Common myeloid progenitor, CD34-positive (primary cell): ENCODE measurements around the gene C1orf52.
A peak's percentile ranks its signal among the peaks of the same experiment; 100 is the strongest.

Experiments used
- CTCF ChIA-PET: fragments of 350-600 bp; sonication (Branson Sonifier 250); formaldehyde crosslinking; loops from one replicate; lab custom pipeline; 2021; ENCODE audit warnings: antibody characterized with exemption; lab: Charles Lee
- POLR2A ChIA-PET: fragments of 350-600 bp; sonication (Branson Sonifier 250); formaldehyde crosslinking; loops from one replicate; lab custom pipeline; 2021; ENCODE audit warnings: antibody characterized with exemption; lab: Charles Lee
- DNase-seq, 3 donors: peaks; one replicate each; pipeline versions ENCODE4 v3.0.0 to v3.0.0-alpha.2; 2013
- H3K27ac ChIP-seq, 2 experiments: 1 replicate in 1 of 2; 2 replicates in 1 of 2; pipeline ENCODE4 v1.7.0; 2013; ENCODE audit warnings: inconsistent platforms in 2 of 2, low read length in 2 of 2, mild to moderate bottlenecking in 2 of 2, low read depth in 1 of 2, moderate library complexity in 1 of 2; ENCODE audit not compliant: severe bottlenecking in 2 of 2, insufficient read depth in 1 of 2, poor library complexity in 1 of 2
- H3K27me3 ChIP-seq, 5 experiments: replicated peaks in 2 of 5; 1 replicate in 3 of 5; 2 replicates in 2 of 5; pipeline versions ENCODE4 v1.6.1 to v1.7.0; 2013; ENCODE audit warnings: low read length in 4 of 5, mild to moderate bottlenecking in 2 of 5, moderate library complexity in 2 of 5, inconsistent platforms in 1 of 5; ENCODE audit not compliant: insufficient read depth in 5 of 5, control insufficient read depth in 4 of 5
- H3K36me3 ChIP-seq, 4 experiments: 1 replicate in 2 of 4; 2 replicates in 2 of 4; pipeline versions ENCODE4 v1.6.1 to v1.7.0; 2013; ENCODE audit warnings: low read length in 3 of 4, control low read depth in 1 of 4, mild to moderate bottlenecking in 1 of 4; ENCODE audit not compliant: control insufficient read depth in 4 of 4, insufficient read depth in 4 of 4
- H3K4me1 ChIP-seq, 4 experiments: 1 replicate in 3 of 4; 2 replicates in 1 of 4; pipeline versions ENCODE4 v1.6.1 to v1.7.1; 2013; ENCODE audit warnings: low read length in 3 of 4, mild to moderate bottlenecking in 3 of 4, control low read depth in 1 of 4, inconsistent platforms in 1 of 4, moderate library complexity in 1 of 4; ENCODE audit not compliant: control insufficient read depth in 4 of 4, insufficient read depth in 4 of 4; ENCODE audit errors: control extremely low read depth in 1 of 4
- H3K4me3 ChIP-seq, 7 experiments: 1 replicate in 4 of 7; 2 replicates in 3 of 7; pipeline versions ENCODE4 v1.5.1 to v1.7.0; 2013; ENCODE audit warnings: mild to moderate bottlenecking in 7 of 7, low read length in 6 of 7, moderate library complexity in 6 of 7, inconsistent platforms in 2 of 7, low read depth in 2 of 7, control low read depth in 1 of 7; ENCODE audit not compliant: insufficient read depth in 4 of 7, control insufficient read depth in 1 of 7; ENCODE audit errors: extremely low read depth in 1 of 7
- H3K9me3 ChIP-seq, 5 experiments: 1 replicate in 4 of 5; 2 replicates in 1 of 5; pipeline versions ENCODE4 v1.6.1 to v1.7.1; 2013; ENCODE audit warnings: low read length in 4 of 5, mild to moderate bottlenecking in 2 of 5, inconsistent platforms in 1 of 5, low read depth in 1 of 5, moderate library complexity in 1 of 5; ENCODE audit not compliant: control insufficient read depth in 4 of 5, insufficient read depth in 2 of 5; ENCODE audit errors: control extremely low read depth in 1 of 5
- WGBS: methylation state at CpG from one replicate; pipeline ENCODE4 v1.1.5; 2013; ENCODE audit not compliant: insufficient coverage; 5-methylcytosine and 5-hydroxymethylcytosine counted together

Gene C1orf52

GRCh38 chr1:85289207-85289847, 29.9 kb upstream of the C1orf52 start:
- H3K4me3 ChIP-seq: no peak overlapping the region
- peaks cover 0 to 8% (median 4%) of the 10 kb centered on the region in 4 experiments for H3K4me1 ChIP-seq
- CTCF ChIA-PET: interaction anchor here (1.1 kb wide), 1 partner anchor 19 kb away, joined by 3 read pairs; no protein-coding TSS in a partner anchor
- POLR2A ChIA-PET: no interaction called here
- H3K36me3 ChIP-seq: no peaks in the 10 kb centered on the region
- peaks cover 0 to under 1% (median 0%) of the 10 kb centered on the region in 5 experiments for H3K9me3 ChIP-seq
- 89% methylated on average over 8 of the region's 9 CpGs for WGBS
- no peak for DNase-seq
- H3K27ac ChIP-seq: no peak overlapping the region
- no peaks in the 10 kb centered on the region for H3K27me3 ChIP-seq

- no CpG with 5 or more reads among the region's 2 CpGs for WGBS
- no peak overlapping the region for H3K27ac ChIP-seq
- DNase-seq: no peak
- POLR2A ChIA-PET: no interaction called here
- peaks cover 0 to 2% (median under 1%) of the 10 kb centered on the region in 4 experiments for H3K4me1 ChIP-seq
- peaks cover 0 to 3% (median 0%) of the 10 kb centered on the region in 5 experiments for H3K9me3 ChIP-seq
- no peaks in the 10 kb centered on the region for H3K27me3 ChIP-seq
- CTCF ChIA-PET: interaction anchor here (1.1 to 1.4 kb wide), 2 partner anchors 9 to 13 kb away, joined by 3 read pairs; no protein-coding TSS in a partner anchor
- no peaks in the 10 kb centered on the region for H3K36me3 ChIP-seq
- no peak overlapping the region for H3K4me3 ChIP-seq
Observed at GRCh38 chr1:85284202-85284601, 24.7 kb upstream of the C1orf52 start.

GRCh38 chr1:85283475-85284199, 24.2 kb upstream of the C1orf52 start:
- 98% methylated on average over 10 of the region's 11 CpGs for WGBS
- no peak for DNase-seq
- peaks cover 0 to 7% (median 5%) of the 10 kb centered on the region in 4 experiments for H3K4me1 ChIP-seq
- POLR2A ChIA-PET: interaction anchor here (0.7 kb wide), 1 partner anchor 15 kb away, joined by 6 read pairs; no protein-coding TSS in a partner anchor
- no peak overlapping the region for H3K27ac ChIP-seq
- H3K4me3 ChIP-seq: no peak overlapping the region
- no peaks in the 10 kb centered on the region for H3K36me3 ChIP-seq
- H3K27me3 ChIP-seq: no peaks in the 10 kb centered on the region
- CTCF ChIA-PET: interaction anchor here (1.4 kb wide), 1 partner anchor 12 kb away, joined by 3 read pairs; no protein-coding TSS in a partner anchor
- H3K9me3 ChIP-seq: peaks cover 0 to 3% (median 0%) of the 10 kb centered on the region in 5 experiments

- peaks cover 0 to 8% (median 5%) of the 10 kb centered on the region in 4 experiments for H3K4me1 ChIP-seq
- H3K4me3 ChIP-seq: no peak overlapping the region
- WGBS: 86% methylated on average over 1 of the region's 1 CpG
- ChIA-PET CTCF (no interaction called here), POLR2A (no interaction called here)
- DNase-seq: peak in 1 of 3 donors; percentile 29
- H3K9me3 ChIP-seq: peaks cover 0 to 3% (median 0%) of the 10 kb centered on the region in 5 experiments
- no peak overlapping the region for H3K27ac ChIP-seq
- no peaks in the 10 kb centered on the region for H3K27me3 ChIP-seq
- no peaks in the 10 kb centered on the region for H3K36me3 ChIP-seq
Observed at GRCh38 chr1:85282424-85282823, 23.0 kb upstream of the C1orf52 start.

GRCh38 chr1:85280636-85281035, 21.2 kb upstream of the C1orf52 start:
- WGBS: 90% methylated on average over 4 of the region's 4 CpGs
- Histone ChIP-seq H3K27me3 (no peaks in the 10 kb centered on the region), H3K27ac (no peak overlapping the region), H3K4me3 (no peak overlapping the region), H3K4me1 (peaks cover 3 to 19% (median 12%) of the 10 kb centered on the region in 4 experiments), H3K9me3 (peaks cover 0 to 3% (median 0%) of the 10 kb centered on the region in 5 experiments), H3K36me3 (no peaks in the 10 kb centered on the region)
- DNase-seq: no peak
- POLR2A ChIA-PET: interaction anchor here (0.6 kb wide), 1 partner anchor 511 kb away, joined by 3 read pairs; no protein-coding TSS in a partner anchor
- CTCF ChIA-PET: no interaction called here

GRCh38 chr1:85279458-85280080, 20.1 kb upstream of the C1orf52 start:
- H3K27ac ChIP-seq: peak overlapping the region in 1 of 2 experiments; percentile 3
- 84% methylated on average over 6 of the region's 10 CpGs for WGBS
- peaks cover 0 to 3% (median 0%) of the 10 kb centered on the region in 5 experiments for H3K9me3 ChIP-seq
- no peak for DNase-seq
- no peaks in the 10 kb centered on the region for H3K36me3 ChIP-seq
- H3K4me1 ChIP-seq: peaks cover 10 to 29% (median 21%) of the 10 kb centered on the region in 4 experiments
- H3K4me3 ChIP-seq: no peak overlapping the region
- no peaks in the 10 kb centered on the region for H3K27me3 ChIP-seq
- ChIA-PET POLR2A (no interaction called here), CTCF (interaction anchor here (1.1 kb wide), 1 partner anchor 13 kb away, joined by 3 read pairs; no protein-coding TSS in a partner anchor)
